IMR-90 (cell line): Measurements from ENCODE around the gene NOL8. TPM values are rescaled to one million over a fixed set of nuclear protein-coding genes. Genes with fewer than 3 reads are reported as not detected.

Experiments
- ATAC-seq: fragments of 200-7000 bp; cut with Tn5 transposase; 2 replicates; pipeline ENCODE4 v1.9.1; 2020; ENCODE audit warnings: low read depth, mild to moderate bottlenecking, moderate library complexity
- BruUV-seq: library from RNA; stranded (reverse); fragments of 400-500 nt; replicated peaks from 2 replicates; lab custom pipeline; 2021; lab: Mats Ljungman, UMichigan
- CTCF ChIA-PET: fragments of 300-600 bp; formaldehyde crosslinking; extraction: SDS; loops from one replicate; lab custom pipeline; 2021; ENCODE audit warnings: antibody characterized with exemption; lab: Yijun Ruan, JAX
- POLR2A ChIA-PET: fragments of 300-600 bp; sonication (Branson Sonifier 250); formaldehyde crosslinking; loops from one replicate; lab custom pipeline; 2022; ENCODE audit warnings: antibody characterized with exemption; ENCODE audit not compliant: unreplicated experiment; lab: Charles Lee
- DNase-seq: peaks from one replicate; pipeline ENCODE4 v3.0.0; 2013
- H2AFZ ChIP-seq: replicated peaks from 2 replicates; pipeline ENCODE3; 2013; ENCODE audit warnings: low read length, mild to moderate bottlenecking; ENCODE audit not compliant: poor library complexity
- H2AK5ac ChIP-seq: 2 replicates; pipeline ENCODE4 v1.6.1; 2013; ENCODE audit warnings: low read depth, low read length, inconsistent platforms
- H2AK9ac ChIP-seq: replicated peaks from 2 replicates; pipeline ENCODE3; 2013; ENCODE audit warnings: mild to moderate bottlenecking, low read depth, low read length, moderate library complexity; ENCODE audit not compliant: poor library complexity
- H2BK120ac ChIP-seq: 2 replicates; pipeline ENCODE4 v1.6.1; 2013; ENCODE audit warnings: low read depth, low read length, inconsistent platforms
- H2BK15ac ChIP-seq: 3 replicates; pipeline ENCODE4 v1.6.1; 2013; ENCODE audit warnings: low read depth, low read length, inconsistent platforms
- H2BK20ac ChIP-seq: 2 replicates; pipeline ENCODE4 v1.6.1; 2013; ENCODE audit warnings: low read depth, mild to moderate bottlenecking, inconsistent platforms, low read length, moderate library complexity
- H2BK5ac ChIP-seq: 2 replicates; pipeline ENCODE4 v1.6.1; 2013; ENCODE audit warnings: mild to moderate bottlenecking, low read depth, low read length, inconsistent platforms; ENCODE audit not compliant: poor library complexity, severe bottlenecking
- H3K14ac ChIP-seq: replicated peaks from 2 replicates; pipeline ENCODE4 v1.6.1; 2013; ENCODE audit warnings: low read depth, low read length, inconsistent platforms
- H3K18ac ChIP-seq: 2 replicates; pipeline ENCODE4 v1.6.1; 2013; ENCODE audit warnings: low read depth, low read length, control low read depth
- H3K23ac ChIP-seq: 2 replicates; pipeline ENCODE4 v1.6.1; 2013; ENCODE audit warnings: low read depth, low read length, inconsistent platforms
- H3K27ac ChIP-seq: 2 replicates; pipeline ENCODE4 v1.5.1; 2013; ENCODE audit warnings: mild to moderate bottlenecking, control low read depth, low read length; ENCODE audit not compliant: insufficient read depth
- H3K27me3 ChIP-seq: 2 replicates; pipeline ENCODE4 v1.6.1; 2013; ENCODE audit warnings: low read length; ENCODE audit not compliant: control insufficient read depth, insufficient read depth
- H3K36me3 ChIP-seq: 2 replicates; pipeline ENCODE4 v1.6.1; 2013; ENCODE audit warnings: low read length, mixed read lengths; ENCODE audit not compliant: control insufficient read depth, insufficient read depth
- H3K4ac ChIP-seq: 2 replicates; pipeline ENCODE4 v1.6.1; 2013; ENCODE audit warnings: low read depth, low read length, inconsistent platforms
- H3K4me1 ChIP-seq: 2 replicates; pipeline ENCODE4 v1.6.1; 2013; ENCODE audit warnings: low read length, mixed read lengths; ENCODE audit not compliant: control insufficient read depth, insufficient read depth
- H3K4me2 ChIP-seq: 2 replicates; pipeline ENCODE4 v1.6.1; 2013; ENCODE audit warnings: low read depth, mild to moderate bottlenecking, control low read depth, low read length, moderate library complexity
- H3K4me3 ChIP-seq: 2 replicates; pipeline ENCODE4 v1.5.1; 2013; ENCODE audit warnings: low read depth, mild to moderate bottlenecking, control low read depth, low read length, moderate library complexity; ENCODE audit not compliant: insufficient read depth
- H3K56ac ChIP-seq: 2 replicates; pipeline ENCODE4 v1.6.1; 2013; ENCODE audit warnings: low read length, inconsistent platforms; ENCODE audit not compliant: insufficient read depth; ENCODE audit errors: extremely low read depth
- H3K79me1 ChIP-seq, 2 experiments: 2 replicates each; pipeline ENCODE4 v1.6.1; 2013; ENCODE audit warnings: low read length in 2 of 2, inconsistent platforms in 1 of 2, low read depth in 1 of 2
- H3K9ac ChIP-seq: 2 replicates; pipeline ENCODE4 v1.6.1; 2013; ENCODE audit warnings: low read depth, low read length, control low read depth
- H3K9me1 ChIP-seq: 2 replicates; pipeline ENCODE4 v1.6.1; 2013; ENCODE audit warnings: low read length, inconsistent platforms; ENCODE audit not compliant: insufficient read depth
- H3K9me3 ChIP-seq: 2 replicates; pipeline ENCODE4 v1.6.1; 2013; ENCODE audit warnings: low read length; ENCODE audit not compliant: control insufficient read depth, insufficient read depth
- H4K20me1 ChIP-seq: 2 replicates; pipeline ENCODE4 v1.6.1; 2013; ENCODE audit warnings: low read length, inconsistent platforms; ENCODE audit not compliant: insufficient read depth
- H4K5ac ChIP-seq: 2 replicates; pipeline ENCODE4 v1.6.1; 2013; ENCODE audit warnings: mild to moderate bottlenecking, low read depth, low read length, control low read depth
- H4K8ac ChIP-seq, 2 experiments: 2 replicates each; pipeline ENCODE4 v1.6.1; 2013; ENCODE audit warnings: low read depth in 2 of 2, low read length in 2 of 2, control low read depth in 1 of 2, inconsistent platforms in 1 of 2
- H4K91ac ChIP-seq: 2 replicates; pipeline ENCODE4 v1.6.1; 2013; ENCODE audit warnings: low read depth, low read length, inconsistent platforms; ENCODE audit not compliant: insufficient read depth
- BHLHE40 ChIP-seq: fragments of 150-350 bp; IDR thresholded peaks from 2 replicates; pipeline ENCODE4 v1.6.1; 2016; ENCODE audit warnings: mild to moderate bottlenecking, low read depth, low read length
- MAZ ChIP-seq: IDR thresholded peaks from 2 replicates; pipeline ENCODE4 v1.6.1; 2012; ENCODE audit warnings: low read depth, mild to moderate bottlenecking, low read length, improper control_type of control experiment, moderate library complexity, borderline replicate concordance
- POLR2A ChIP-seq: IDR thresholded peaks from 2 replicates; pipeline ENCODE4 v1.6.1; 2012; ENCODE audit warnings: mild to moderate bottlenecking, low read depth, low read length
- RAD21 ChIP-seq: IDR thresholded peaks from 2 replicates; pipeline ENCODE4 v1.6.1; 2012; ENCODE audit warnings: low read length, improper control_type of control experiment
- RFX5 ChIP-seq: IDR thresholded peaks from 2 replicates; pipeline ENCODE4 v1.8.0; 2012; ENCODE audit warnings: low read depth, mild to moderate bottlenecking, low read length, moderate library complexity
- SMC3 ChIP-seq: fragments of 150-350 bp; IDR thresholded peaks from 2 replicates; pipeline ENCODE4 v1.6.1; 2016; ENCODE audit warnings: low read depth, mild to moderate bottlenecking, antibody characterized with exemption, low read length, moderate library complexity
- WGBS, 2 experiments: methylation state at CpG; one replicate each; pipeline versions ENCODE4 v1.1.5 to v1.1.7; 2013; ENCODE audit warnings: missing lambda C conversion rate in 2 of 2; ENCODE audit not compliant: insufficient read length in 1 of 2; ENCODE audit errors: extremely low coverage in 2 of 2; 5-methylcytosine and 5-hydroxymethylcytosine counted together
- dilution Hi-C: fragments of 300-500 bp; cut with HindIII; formaldehyde crosslinking; loops from one replicate; pipeline ENCODE4 v1.14.3; 2018; ENCODE audit warnings: low sequenced_read_pairs; ENCODE audit not compliant: unreplicated experiment
- in situ Hi-C: fragments of 300-500 bp; cut with MboI; formaldehyde crosslinking; loops from 3 replicates; pipeline ENCODE4 v1.14.3; 2019; ENCODE audit warnings: low sequenced_read_pairs, inconsistent platforms, mixed read lengths
- intact Hi-C: fragments of 100-400 bp; cut with micrococcal nuclease; formaldehyde crosslinking; loops from 2 replicates; pipeline ENCODE4 v1.10.0; 2022
- polyA plus RNA-seq, 3 experiments: library from polyadenylated mRNA; depleted of rRNA; stranded (reverse); fragments of >200 nt; gene quantifications; 2 replicates each; pipeline ENCODE4 v1.2.3, GENCODE V29; 2012; ENCODE audit warnings: low replicate concordance in 1 of 3
- total RNA-seq: library from RNA; depleted of rRNA; stranded (reverse); fragments of >200 nt; gene quantifications from 2 replicates; pipeline ENCODE4 v1.2.3, GENCODE V29; 2012
- TF ChIP-seq, protein P1 (sequence below): conservative IDR thresholded peaks from 2 replicates; pipeline ENCODE4 v1.5.1; 2012; ENCODE audit warnings: mild to moderate bottlenecking, low read depth, low read length, improper control_type of control experiment

NOL8 gene
- total and polyA plus RNA-seq, 2 of the 4 experiments (the other 2 are of a cell fraction) = 10.1 to 18.3 TPM

DNA sequence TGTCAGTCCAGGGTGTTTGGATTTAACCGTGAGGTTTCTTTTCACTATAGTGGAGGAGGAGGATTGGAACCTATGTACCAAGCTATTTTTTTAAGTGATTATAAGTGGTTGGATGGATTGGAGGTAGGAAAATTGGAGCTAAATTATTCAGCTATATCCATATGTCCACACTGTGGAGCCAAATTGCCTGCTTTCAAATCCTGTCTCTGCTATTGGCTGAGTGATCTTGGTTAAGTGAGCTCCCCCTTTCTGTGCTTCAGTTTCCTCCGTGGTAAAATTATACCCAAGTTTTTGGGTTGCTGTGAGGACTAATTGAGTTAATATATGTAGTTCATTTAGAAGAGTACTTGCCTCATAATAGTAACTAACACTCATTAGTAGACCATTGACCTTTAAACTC lies 3.1 kb upstream of the NOL8 start:
- no peak overlapping the region for H2AFZ ChIP-seq
- TF ChIP-seq BHLHE40 = no peak
- TF ChIP-seq MAZ = no peak
- TF ChIP-seq, protein P1, sequence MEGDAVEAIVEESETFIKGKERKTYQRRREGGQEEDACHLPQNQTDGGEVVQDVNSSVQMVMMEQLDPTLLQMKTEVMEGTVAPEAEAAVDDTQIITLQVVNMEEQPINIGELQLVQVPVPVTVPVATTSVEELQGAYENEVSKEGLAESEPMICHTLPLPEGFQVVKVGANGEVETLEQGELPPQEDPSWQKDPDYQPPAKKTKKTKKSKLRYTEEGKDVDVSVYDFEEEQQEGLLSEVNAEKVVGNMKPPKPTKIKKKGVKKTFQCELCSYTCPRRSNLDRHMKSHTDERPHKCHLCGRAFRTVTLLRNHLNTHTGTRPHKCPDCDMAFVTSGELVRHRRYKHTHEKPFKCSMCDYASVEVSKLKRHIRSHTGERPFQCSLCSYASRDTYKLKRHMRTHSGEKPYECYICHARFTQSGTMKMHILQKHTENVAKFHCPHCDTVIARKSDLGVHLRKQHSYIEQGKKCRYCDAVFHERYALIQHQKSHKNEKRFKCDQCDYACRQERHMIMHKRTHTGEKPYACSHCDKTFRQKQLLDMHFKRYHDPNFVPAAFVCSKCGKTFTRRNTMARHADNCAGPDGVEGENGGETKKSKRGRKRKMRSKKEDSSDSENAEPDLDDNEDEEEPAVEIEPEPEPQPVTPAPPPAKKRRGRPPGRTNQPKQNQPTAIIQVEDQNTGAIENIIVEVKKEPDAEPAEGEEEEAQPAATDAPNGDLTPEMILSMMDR = peak; percentile 62
- no peak for TF ChIP-seq POLR2A
- peak; percentile 69 for TF ChIP-seq RAD21
- no peak for TF ChIP-seq RFX5
- peak; percentile 70 for TF ChIP-seq SMC3
- H2AK5ac ChIP-seq = no peak overlapping the region
- DNase-seq = peak; percentile 78
- no peak overlapping the region for H4K91ac ChIP-seq
- dilution Hi-C loops (no loop called here), intact Hi-C loops (loop anchor here (1.0 kb wide), 3 partner anchors 111 to 463 kb away; no protein-coding TSS in a partner anchor), in situ Hi-C loops (loop anchor here (5.0 to 25.0 kb wide), 2 partner anchors 309 to 459 kb away; no protein-coding TSS in a partner anchor)
- H4K8ac ChIP-seq = no peak overlapping the region
- no peak overlapping the region for H3K4me3 ChIP-seq
- CTCF ChIA-PET = interaction anchor here (0.6 to 1.6 kb wide), 6 partner anchors 14 to 306 kb away, joined by 3 to 10 read pairs (median 3); no protein-coding TSS in a partner anchor
- POLR2A ChIA-PET = no interaction called here
- no peak overlapping the region for H4K5ac ChIP-seq
- H2BK5ac ChIP-seq = no peak overlapping the region
- no peak overlapping the region for H2BK20ac ChIP-seq
- no peak overlapping the region for H3K27ac ChIP-seq
- H3K9ac ChIP-seq = no peak overlapping the region
- H4K20me1 ChIP-seq = no peaks in the 10 kb centered on the region
- H3K36me3 ChIP-seq = no peaks in the 10 kb centered on the region
- H2BK15ac ChIP-seq = no peak overlapping the region
- ATAC-seq = peak; percentile 38
- no peaks in the 10 kb centered on the region for H3K9me1 ChIP-seq
- H3K56ac ChIP-seq = no peak overlapping the region
- no peak overlapping the region for H2AK9ac ChIP-seq
- H3K18ac ChIP-seq = no peak overlapping the region
- H3K27me3 ChIP-seq = no peaks in the 10 kb centered on the region
- no CpG with 5 or more reads among the region's 2 CpGs for WGBS, 2 experiments
- no peak overlapping the region for H3K23ac ChIP-seq
- no peak overlapping the region for H2BK120ac ChIP-seq
- no TSS peak for BruUV-seq
- H3K79me1 ChIP-seq = peaks cover 16 to 34% of the 10 kb centered on the region in 2 experiments
- no peaks in the 10 kb centered on the region; the same call in 1 of the 2 replicates for H3K4me1 ChIP-seq
- no peak overlapping the region for H3K14ac ChIP-seq
- H3K4ac ChIP-seq = no peak overlapping the region
- H3K4me2 ChIP-seq = no peak overlapping the region
- H3K9me3 ChIP-seq = no peaks in the 10 kb centered on the region
